ENCODE results near the gene SETD3. TPM values are rescaled to one million over a fixed set of nuclear protein-coding genes. Genes with fewer than 3 reads are reported as not detected.
A peak's percentile ranks its signal among the peaks of the same experiment; 100 is the strongest.

The SETD3 gene
- total RNA-seq, 4 donors from 2014 or later, result 61.9 to 120 (median 68.8) TPM

DNA sequence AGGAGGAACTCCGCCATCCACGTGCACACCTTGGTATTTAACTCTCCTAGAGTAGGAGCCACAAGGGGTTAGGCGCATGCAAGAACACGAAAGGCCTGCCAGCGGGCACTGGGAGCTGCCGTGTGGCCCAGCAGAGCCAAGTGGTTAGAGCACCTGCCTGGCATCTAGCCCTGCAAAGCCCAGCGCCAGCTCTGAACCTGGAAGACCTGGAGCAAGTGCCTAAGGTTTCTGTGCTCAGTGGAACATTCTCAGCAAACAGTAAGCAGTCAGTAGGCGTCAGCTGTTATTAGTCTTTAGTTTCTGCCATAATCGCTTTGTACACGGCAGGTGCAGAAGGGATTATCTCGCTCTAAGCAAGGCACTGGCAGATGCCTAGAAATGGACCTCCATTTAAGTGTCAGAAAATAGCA is 55.4 kb downstream of the SETD3 start:
- Histone ChIP-seq H3K36me3 (peaks cover 0 to 19% (median 0%) of the 10 kb centered on the region in 3 donors), H3K27me3 (no peaks in the 10 kb centered on the region), H3K4me3 (no peak overlapping the region), H3K27ac (no peak overlapping the region), H3K9me3 (no peaks in the 10 kb centered on the region), H3K4me1 (peaks cover 0 to 23% (median 0%) of the 10 kb centered on the region in 4 donors)
- no peak for DNase-seq
- no peak for TF ChIP-seq POLR2A (IDR thresholded peaks at IDR 0.05)

DNA sequence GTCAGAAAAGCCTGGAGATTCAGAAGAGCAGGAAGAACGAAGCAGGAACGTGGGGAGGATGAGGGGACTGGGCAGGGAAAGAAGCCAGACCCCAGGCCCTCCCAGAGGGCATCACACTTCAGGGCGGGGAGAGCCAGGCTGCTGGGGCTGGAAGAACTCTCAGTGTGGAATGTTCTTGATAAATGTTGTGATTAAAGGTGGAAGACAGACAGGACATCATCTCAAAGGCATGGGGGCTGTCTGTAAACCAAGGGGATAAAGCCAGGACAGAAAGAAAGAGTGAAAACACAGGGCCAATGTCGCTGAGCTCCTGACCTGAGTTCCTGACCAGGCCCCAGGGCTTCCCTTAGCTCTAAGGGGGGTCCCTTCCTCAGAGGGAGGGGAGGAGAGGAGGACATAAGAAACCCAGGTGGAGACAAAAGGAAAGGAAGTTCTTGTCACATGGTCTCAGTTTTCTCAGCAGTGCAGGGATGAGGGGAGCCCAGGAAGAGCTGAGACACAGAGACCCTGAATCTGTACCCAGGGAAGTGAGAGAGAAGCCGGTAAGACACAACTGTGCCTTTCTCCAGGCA is 56.3 kb downstream of the SETD3 start:
- no peaks in the 10 kb centered on the region for H3K9me3 ChIP-seq
- H3K27me3 ChIP-seq, result no peaks in the 10 kb centered on the region
- no peak overlapping the region for H3K4me3 ChIP-seq
- H3K36me3 ChIP-seq, result peaks cover 0 to 12% (median 0%) of the 10 kb centered on the region in 3 donors
- TF ChIP-seq, protein P1, sequence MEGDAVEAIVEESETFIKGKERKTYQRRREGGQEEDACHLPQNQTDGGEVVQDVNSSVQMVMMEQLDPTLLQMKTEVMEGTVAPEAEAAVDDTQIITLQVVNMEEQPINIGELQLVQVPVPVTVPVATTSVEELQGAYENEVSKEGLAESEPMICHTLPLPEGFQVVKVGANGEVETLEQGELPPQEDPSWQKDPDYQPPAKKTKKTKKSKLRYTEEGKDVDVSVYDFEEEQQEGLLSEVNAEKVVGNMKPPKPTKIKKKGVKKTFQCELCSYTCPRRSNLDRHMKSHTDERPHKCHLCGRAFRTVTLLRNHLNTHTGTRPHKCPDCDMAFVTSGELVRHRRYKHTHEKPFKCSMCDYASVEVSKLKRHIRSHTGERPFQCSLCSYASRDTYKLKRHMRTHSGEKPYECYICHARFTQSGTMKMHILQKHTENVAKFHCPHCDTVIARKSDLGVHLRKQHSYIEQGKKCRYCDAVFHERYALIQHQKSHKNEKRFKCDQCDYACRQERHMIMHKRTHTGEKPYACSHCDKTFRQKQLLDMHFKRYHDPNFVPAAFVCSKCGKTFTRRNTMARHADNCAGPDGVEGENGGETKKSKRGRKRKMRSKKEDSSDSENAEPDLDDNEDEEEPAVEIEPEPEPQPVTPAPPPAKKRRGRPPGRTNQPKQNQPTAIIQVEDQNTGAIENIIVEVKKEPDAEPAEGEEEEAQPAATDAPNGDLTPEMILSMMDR (IDR thresholded peaks at IDR 0.05), result no peak
- TF ChIP-seq POLR2A (IDR thresholded peaks at IDR 0.05), result no peak
- DNase-seq, result no peak
- H3K4me1 ChIP-seq, result peaks cover 0 to 23% (median 0%) of the 10 kb centered on the region in 4 donors
- no peak overlapping the region for H3K27ac ChIP-seq

DNA sequence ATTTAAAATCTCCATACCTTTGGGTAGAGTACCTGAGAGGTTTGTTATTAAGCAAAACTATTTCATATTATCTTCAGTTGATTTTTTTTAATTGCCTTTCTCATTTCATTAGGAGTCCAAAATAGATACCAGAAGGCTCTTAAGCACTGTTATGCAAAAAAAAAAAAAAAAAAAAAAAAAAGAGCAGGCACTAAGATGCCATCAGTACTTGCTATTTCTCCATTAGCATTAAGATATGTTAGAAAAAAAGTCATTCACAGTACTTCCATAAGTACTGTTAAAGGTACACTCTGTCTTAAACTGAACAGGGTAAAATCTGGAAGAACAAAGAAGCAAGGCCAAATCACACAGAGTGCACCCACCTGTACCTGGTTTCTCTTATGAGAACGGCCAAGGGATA is 57.2 kb downstream of the SETD3 start:
- TF ChIP-seq, protein P1 (IDR thresholded peaks at IDR 0.05), result no peak
- TF ChIP-seq POLR2A (IDR thresholded peaks at IDR 0.05), result no peak
- Histone ChIP-seq H3K36me3 (peaks cover 0 to 3% (median 0%) of the 10 kb centered on the region in 3 donors), H3K9me3 (no peaks in the 10 kb centered on the region), H3K27ac (no peak overlapping the region), H3K27me3 (no peaks in the 10 kb centered on the region), H3K4me1 (peaks cover 0 to 23% (median 0%) of the 10 kb centered on the region in 4 donors), H3K4me3 (no peak overlapping the region)
- no peak for DNase-seq

DNA sequence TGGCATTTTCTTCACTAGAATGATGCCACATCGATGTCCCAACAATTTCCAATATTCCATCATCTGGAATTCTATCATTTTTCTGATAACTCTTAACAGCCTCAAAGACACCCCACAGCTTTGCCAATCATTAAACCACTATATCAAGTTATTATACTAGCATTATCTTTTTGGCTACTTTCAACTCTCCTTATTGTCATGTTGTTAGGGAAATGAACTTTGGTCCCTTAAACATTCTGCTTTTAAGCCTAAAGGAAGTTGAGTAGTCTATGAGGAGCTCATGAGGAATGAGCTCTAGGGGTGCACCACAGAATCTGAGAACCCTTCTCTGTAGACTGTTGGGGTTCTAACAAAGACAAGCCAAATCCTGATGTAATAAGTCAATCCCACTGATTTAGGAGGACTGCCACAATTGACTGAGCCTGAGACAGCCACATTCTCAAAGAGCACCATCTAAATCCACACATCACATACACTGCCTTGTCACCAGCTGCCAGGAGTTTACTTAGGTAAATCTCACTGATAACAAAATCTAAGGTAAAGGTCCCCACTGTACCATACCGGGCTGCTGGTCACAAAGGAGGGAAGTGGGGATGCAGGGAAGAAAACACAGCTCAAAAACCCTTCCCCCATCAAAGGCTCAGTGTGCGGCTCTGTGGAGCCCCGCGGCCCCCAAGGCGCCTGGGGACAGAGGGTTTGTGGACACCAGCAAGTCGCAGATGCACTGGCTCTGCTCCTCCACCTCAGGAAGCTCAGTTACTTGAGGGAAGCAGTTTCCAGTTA is 58.2 kb downstream of the SETD3 start:
- no peak overlapping the region for H3K4me3 ChIP-seq
- H3K36me3 ChIP-seq, result no peaks in the 10 kb centered on the region
- H3K4me1 ChIP-seq, result peaks cover 0 to 23% (median 0%) of the 10 kb centered on the region in 4 donors
- H3K9me3 ChIP-seq, result no peaks in the 10 kb centered on the region
- no peak for DNase-seq
- no peak for TF ChIP-seq POLR2A (IDR thresholded peaks at IDR 0.05)
- TF ChIP-seq, protein P1 (IDR thresholded peaks at IDR 0.05), result no peak
- H3K27ac ChIP-seq, result peak overlapping the region in 1 of 4 donors; percentile 37
- no peaks in the 10 kb centered on the region for H3K27me3 ChIP-seq

DNA sequence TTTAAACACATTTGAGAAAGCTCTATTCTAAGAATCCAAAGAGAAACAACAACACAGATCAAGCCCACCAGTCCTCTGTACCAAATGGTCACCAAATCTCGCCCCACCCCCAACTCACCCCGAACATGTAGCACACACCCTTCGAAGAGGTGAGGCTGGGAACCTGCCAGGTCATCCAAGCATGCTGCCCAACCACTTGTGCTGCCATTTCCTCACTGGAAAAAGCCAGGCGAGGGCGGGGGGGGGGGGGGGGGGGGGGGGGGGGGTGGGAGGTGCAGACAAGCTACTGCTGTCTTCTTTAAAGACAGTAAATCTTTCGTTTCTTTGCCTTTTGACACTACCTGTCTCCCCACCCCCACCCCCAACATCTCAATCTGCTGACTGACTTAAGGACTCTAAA is 59.9 kb downstream of the SETD3 start:
- Histone ChIP-seq H3K27me3 (no peaks in the 10 kb centered on the region), H3K4me3 (no peak overlapping the region), H3K4me1 (peaks cover 0 to 23% (median 0%) of the 10 kb centered on the region in 4 donors), H3K27ac (peak overlapping the region in 1 of 4 donors; percentile 37), H3K9me3 (no peaks in the 10 kb centered on the region), H3K36me3 (no peaks in the 10 kb centered on the region)
- no peak for TF ChIP-seq POLR2A (IDR thresholded peaks at IDR 0.05)
- TF ChIP-seq, protein P1 (IDR thresholded peaks at IDR 0.05), result no peak
- DNase-seq, result no peak

DNA sequence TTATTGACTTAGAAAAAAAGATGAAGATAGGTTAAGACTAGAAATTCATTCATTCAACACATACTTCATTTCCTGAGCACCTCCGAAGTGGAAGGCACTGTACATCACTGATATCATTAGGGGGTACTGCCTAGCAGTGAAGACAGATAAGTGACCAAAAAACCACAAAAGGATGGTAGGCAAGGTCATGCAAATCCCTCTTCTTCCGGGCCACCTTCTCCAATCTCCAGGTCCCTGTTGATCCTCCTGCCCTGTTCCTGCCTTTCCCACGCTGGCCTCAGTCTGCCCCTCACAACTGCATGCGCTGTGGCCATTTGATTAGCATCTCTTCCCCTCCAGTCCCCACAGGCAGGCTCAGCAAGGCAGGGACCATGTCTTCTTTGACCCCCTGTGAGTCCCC is 60.8 kb downstream of the SETD3 start:
- Histone ChIP-seq H3K36me3 (no peaks in the 10 kb centered on the region), H3K9me3 (no peaks in the 10 kb centered on the region), H3K27me3 (no peaks in the 10 kb centered on the region), H3K4me1 (peaks cover 0 to 21% (median 0%) of the 10 kb centered on the region in 4 donors), H3K27ac (no peak overlapping the region), H3K4me3 (no peak overlapping the region)
- no peak for DNase-seq
- TF ChIP-seq POLR2A (IDR thresholded peaks at IDR 0.05), result no peak
- TF ChIP-seq, protein P1 (IDR thresholded peaks at IDR 0.05), result no peak
